GM12872 (cell line): ENCODE data around the gene MTRF1.
A peak's percentile ranks its signal among the peaks of the same experiment; 100 is the strongest.

ENCODE experiments used
- CTCF ChIP-seq: IDR thresholded peaks from 3 replicates; pipeline ENCODE4 v1.5.1; 2011; ENCODE audit warnings: low read depth, mild to moderate bottlenecking, low read length, moderate library complexity; ENCODE audit not compliant: insufficient read depth

Gene MTRF1

DNA sequence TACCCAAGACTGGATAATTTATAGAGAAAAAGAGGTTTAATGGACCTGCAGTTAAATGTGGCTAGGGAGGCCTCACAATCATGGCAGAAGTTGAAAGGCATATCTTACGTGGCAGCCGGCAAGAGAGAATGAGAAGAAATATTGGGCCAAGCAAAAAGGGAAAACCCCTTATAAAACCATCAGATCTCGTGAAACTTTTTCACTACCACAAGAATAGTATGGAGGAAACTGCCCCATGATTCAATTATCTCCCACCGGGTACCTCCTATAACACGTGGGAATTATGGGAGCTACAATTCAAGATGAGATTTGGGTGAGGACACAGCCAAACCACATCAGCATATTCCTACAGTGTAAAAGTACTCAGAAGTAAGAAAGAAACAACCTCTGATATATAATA lies 64.3 kb downstream of the MTRF1 start:
- no peak for TF ChIP-seq CTCF

DNA sequence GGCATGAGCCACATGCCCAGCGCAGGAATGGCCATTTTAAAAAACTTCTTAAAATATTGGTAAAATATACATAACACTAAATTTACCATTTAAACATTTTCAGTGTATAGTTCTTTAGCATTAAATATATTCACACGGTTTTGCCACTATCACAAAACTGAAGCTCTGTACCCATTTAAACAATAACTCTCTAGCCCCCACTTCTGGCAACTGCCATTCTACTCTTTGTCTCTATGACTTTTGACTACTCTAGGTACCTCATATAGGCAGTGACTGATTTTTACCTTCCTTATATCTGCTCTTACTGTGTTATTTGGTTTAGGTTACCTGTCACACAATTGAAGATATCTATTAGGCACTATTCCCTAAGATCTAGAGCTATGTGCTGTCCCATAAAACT lies 66.8 kb downstream of the MTRF1 start:
- peak; percentile 24; the same call in 1 of the 3 replicates for TF ChIP-seq CTCF

- no peak for TF ChIP-seq CTCF
These were observed 67.4 kb downstream of the MTRF1 start for GRCh38 chr13:41196011-41196410.

DNA sequence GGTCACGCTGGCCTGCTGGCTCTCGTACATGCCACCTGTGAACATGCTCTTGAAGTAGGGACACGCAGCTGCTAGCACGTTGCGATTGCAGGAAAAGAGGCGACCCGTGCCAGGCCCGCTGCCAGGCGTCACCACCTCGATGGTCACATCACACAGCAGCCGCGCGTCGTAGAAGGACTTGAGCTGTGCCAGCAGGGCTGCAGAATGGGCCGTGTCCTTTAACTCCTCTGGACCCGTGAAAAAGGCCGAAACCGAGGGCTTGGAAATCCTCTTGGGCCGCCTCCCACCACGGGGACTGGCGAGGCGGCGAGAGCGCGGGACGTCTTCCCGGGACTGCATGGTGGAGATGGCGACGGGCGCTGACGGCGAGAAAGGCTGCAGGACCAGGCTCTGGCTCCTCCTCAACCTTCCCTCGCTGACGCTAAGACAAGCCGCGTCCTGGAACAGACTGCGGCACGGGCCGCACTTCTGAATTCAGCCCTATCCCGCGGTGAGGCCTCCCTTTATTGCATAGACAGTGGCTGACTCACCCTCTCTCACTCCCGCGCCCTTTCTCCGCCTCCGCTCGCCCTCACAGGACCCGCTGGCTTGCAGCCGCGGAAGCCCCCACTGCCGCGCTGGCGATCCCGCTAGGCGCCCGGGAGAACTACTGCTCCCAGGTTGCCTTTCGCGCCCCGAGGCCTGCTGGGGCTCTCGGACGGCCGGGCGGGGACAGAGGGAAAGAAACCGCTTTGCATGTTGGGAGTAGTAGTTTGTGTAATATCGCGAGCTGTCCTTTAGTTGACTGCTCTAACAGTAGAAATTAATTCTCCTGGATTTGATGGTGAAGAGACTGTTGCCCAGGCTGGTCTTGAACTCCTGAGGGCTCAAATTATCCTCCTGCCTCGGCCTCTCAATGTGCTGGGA lies 69.2 kb downstream of the MTRF1 start, which contains the start of gene KBTBD7:
Gene KBTBD7 (minus strand): TSS at position 651 of the 906 bp plus-strand sequence. CDS start 312 bp downstream, at position 339.
- no peak for TF ChIP-seq CTCF

- TF ChIP-seq CTCF, result no peak
These were observed 69.9 kb downstream of the MTRF1 start for GRCh38 chr13:41193469-41193868.

GRCh38 chr13:41188584-41188983 lies 74.8 kb downstream of the MTRF1 start:
- no peak for TF ChIP-seq CTCF

DNA sequence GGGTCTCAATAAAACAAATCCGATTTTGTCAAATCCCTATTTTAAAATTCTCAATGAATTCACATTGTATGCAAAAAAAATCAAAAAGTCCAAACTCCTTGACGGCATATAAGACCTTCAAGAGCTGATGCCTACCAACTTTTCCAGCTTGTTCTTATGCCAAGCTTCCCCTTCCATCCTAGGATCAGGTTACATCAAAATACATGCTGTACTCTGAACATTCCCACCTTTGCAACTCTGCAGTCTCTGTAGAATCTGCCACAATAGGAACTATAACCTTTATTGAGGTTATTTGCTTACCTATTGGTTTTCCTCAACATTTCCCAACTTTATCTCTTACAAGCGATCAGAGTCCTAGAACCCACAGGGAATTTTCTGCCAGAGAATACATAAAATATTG lies 76.9 kb downstream of the MTRF1 start:
- TF ChIP-seq CTCF, result no peak
